Natural killer cell treated with Interleukin-12 subunit alpha and Interleukin-12 subunit beta and Interleukin-15 and Interleukin-18, amount 100 ng/mL, for 72 hours (primary cell): Measurements from ENCODE around the gene HOXB2. TPM values are rescaled to one million over a fixed set of nuclear protein-coding genes. Genes with fewer than 3 reads are reported as not detected.
A peak's percentile ranks its signal among the peaks of the same experiment; 100 is the strongest.

ENCODE experiments used
- ATAC-seq, 2 donors: fragments of 150-1000 bp; cut with Tn5 transposase in 1 of 2; sonication (Bioruptor Pico), chemical (Tn5 transposase) in 1 of 2; 2 replicates each; pipeline ENCODE4 v1.10.0; 2021
- DNase-seq: peaks from one replicate; pipeline ENCODE4 v3.0.0; 2022; ENCODE audit warnings: low spot score
- H3K27ac Mint-ChIP-seq, 2 donors: 1 replicate in 1 of 2; 2 replicates in 1 of 2; pipeline ENCODE4 v1.8.0; 2022; ENCODE audit warnings: mixed read lengths in 2 of 2, mild to moderate bottlenecking in 1 of 2, moderate library complexity in 1 of 2
- H3K27me3 Mint-ChIP-seq, 2 donors: 1 replicate in 1 of 2; 2 replicates in 1 of 2; pipeline ENCODE4 v1.8.0; 2022; ENCODE audit warnings: mixed read lengths in 2 of 2
- H3K36me3 Mint-ChIP-seq: one replicate; pipeline ENCODE4 v1.8.0; 2022; ENCODE audit warnings: mixed read lengths
- H3K4me1 Mint-ChIP-seq, 2 donors: 1 replicate in 1 of 2; 2 replicates in 1 of 2; pipeline ENCODE4 v1.8.0; 2022; ENCODE audit warnings: low read depth in 2 of 2, mixed read lengths in 2 of 2, mild to moderate bottlenecking in 1 of 2
- H3K4me3 Mint-ChIP-seq: one replicate; pipeline ENCODE4 v1.8.0; 2022; ENCODE audit warnings: mixed read lengths
- H3K9me3 Mint-ChIP-seq: 2 replicates; pipeline ENCODE4 v1.8.0; 2022; ENCODE audit warnings: mixed read lengths
- total RNA-seq, 2 donors: library from RNA; stranded (reverse); gene quantifications; one replicate each; pipeline ENCODE4 v1.2.3, GENCODE V29; 2022

HOXB2 gene
- total RNA-seq, 2 donors from 2014 or later, result 20.8 to 30.0 TPM

GRCh38 chr17:48494335-48494734, 50.6 kb downstream of the HOXB2 start:
- no peak for DNase-seq
- H3K4me3 Mint-ChIP-seq, result no peak overlapping the region
- peaks cover 17 to 24% of the 10 kb centered on the region in 2 donors for H3K4me1 Mint-ChIP-seq
- no peak for ATAC-seq
- no peaks in the 10 kb centered on the region for H3K27me3 Mint-ChIP-seq
- H3K9me3 Mint-ChIP-seq, result no peaks in the 10 kb centered on the region
- H3K27ac Mint-ChIP-seq, result peak overlapping the region; percentile 44 to 52
- no peaks in the 10 kb centered on the region for H3K36me3 Mint-ChIP-seq

Other genes with a start within 250 kb of the HOXB2 start
- 10 to 100 TPM; 40.9 to 44.9 TPM for gene SKAP1, start 114.9 kb downstream of the HOXB2 start, total RNA-seq
- not detected for gene HOXB1, start 14.1 kb downstream of the HOXB2 start, total RNA-seq
- gene HOXB4, start 33.2 kb upstream of the HOXB2 start, total RNA-seq, result 1 to 10 TPM; 6.9 to 8.2 TPM
- gene HOXB3, start 45.1 kb upstream of the HOXB2 start, total RNA-seq, result 10 to 100 TPM in 1 of 2 donors, 1 to 10 TPM in 1; 9.0 to 15.4 TPM
- under 1 TPM in 1 of 2 donors, not detected in 1; 0.70 TPM for gene HOXB5, start 48.7 kb upstream of the HOXB2 start, total RNA-seq
- gene HOXB6, start 59.9 kb upstream of the HOXB2 start, total RNA-seq, result 1 to 10 TPM; 1.9 to 2.2 TPM
- 1 to 10 TPM; 1.1 to 2.7 TPM for gene HOXB7, start 65.9 kb upstream of the HOXB2 start, total RNA-seq
- gene HOXB8, start 70.2 kb upstream of the HOXB2 start, total RNA-seq, result not detected
- 1 to 10 TPM in 1 of 2 donors, under 1 TPM in 1; 0.78 to 2.7 TPM for gene HOXB9, start 81.2 kb upstream of the HOXB2 start, total RNA-seq
- gene PRAC1, start 177.4 kb upstream of the HOXB2 start, total RNA-seq, result not detected
- not detected for gene PRAC2, start 178.1 kb upstream of the HOXB2 start, total RNA-seq
- gene HOXB13, start 183.6 kb upstream of the HOXB2 start, total RNA-seq, result not detected